ENCODE measurements around the gene IGFBP5. TPM values are rescaled to one million over a fixed set of nuclear protein-coding genes. Genes with fewer than 3 reads are reported as not detected.

The IGFBP5 gene
- total and polyA plus RNA-seq, 2 of the 8 experiments (the other 6 are each of a cell fraction or from before 2014, with no cell fraction given): 2.2 to 2.5 TPM

DNA sequence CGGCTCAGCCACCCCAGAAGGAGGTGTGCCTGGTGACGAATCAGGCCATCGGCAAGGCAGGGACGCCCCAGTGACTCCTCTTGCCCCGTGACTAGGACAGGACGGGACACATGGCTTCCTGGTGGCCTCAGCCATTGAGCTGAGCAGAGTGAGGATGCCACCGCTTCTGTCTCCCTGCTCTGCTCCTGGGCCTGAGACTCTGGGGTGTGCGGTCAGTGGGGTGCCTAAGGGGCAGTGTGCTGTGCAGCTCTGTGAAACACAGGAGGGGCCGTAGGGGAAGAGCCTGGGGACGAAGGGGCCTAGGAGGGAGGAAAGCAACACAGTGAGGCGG, 24.3 kb downstream of the IGFBP5 start (continued):
- TF ChIP-seq, protein P1, sequence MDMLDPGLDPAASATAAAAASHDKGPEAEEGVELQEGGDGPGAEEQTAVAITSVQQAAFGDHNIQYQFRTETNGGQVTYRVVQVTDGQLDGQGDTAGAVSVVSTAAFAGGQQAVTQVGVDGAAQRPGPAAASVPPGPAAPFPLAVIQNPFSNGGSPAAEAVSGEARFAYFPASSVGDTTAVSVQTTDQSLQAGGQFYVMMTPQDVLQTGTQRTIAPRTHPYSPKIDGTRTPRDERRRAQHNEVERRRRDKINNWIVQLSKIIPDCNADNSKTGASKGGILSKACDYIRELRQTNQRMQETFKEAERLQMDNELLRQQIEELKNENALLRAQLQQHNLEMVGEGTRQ (IDR thresholded peaks at IDR 0.05; ENCODE audit: low read length): no peak
- TF ChIP-seq RXRA (IDR thresholded peaks at IDR 0.05; ENCODE audit: insufficient read depth, low read depth, low read length) (no peak), POU5F1 (IDR thresholded peaks at IDR 0.05; ENCODE audit: low read depth, low read length) (no peak), RAD21 (IDR thresholded peaks at IDR 0.05 in 1 of 2, conservative IDR thresholded peaks at IDR 0.05 in 1 of 2; ENCODE audit: low read depth in 2 of 2, low read length in 2 of 2) (no peak), NRF1 (IDR thresholded peaks at IDR 0.05; ENCODE audit: low read depth, low read length) (no peak), FOSL1 (IDR thresholded peaks at IDR 0.05; ENCODE audit: insufficient read depth, low read depth, low read length) (no peak), KDM5A (IDR thresholded peaks at IDR 0.05; ENCODE audit: low read length) (no peak), POLR2A (IDR thresholded peaks at IDR 0.05; ENCODE audit: control extremely low read depth in 1 of 2, low read depth in 2 of 2, low read length in 2 of 2) (no peak)

All from H1 (cell line).